Keratinocyte (primary cell): ENCODE results near the gene MON2. TPM values are rescaled to one million over a fixed set of nuclear protein-coding genes. Genes with fewer than 3 reads are reported as not detected.

ENCODE experiments used
- DNase-seq: peaks from one replicate; pipeline ENCODE4 v3.0.0-alpha.2; 2011; ENCODE audit warnings: low read depth, missing footprints, low spot score
- FAIRE-seq: peaks from 2 replicates; lab custom pipeline; 2011; peaks lifted over from hg19 to GRCh38; lab: Jason Lieb, UNC
- H2AFZ ChIP-seq: 2 replicates; pipeline ENCODE4 v1.6.0; 2012; ENCODE audit warnings: low read length, control low read depth, inconsistent platforms; ENCODE audit not compliant: control insufficient read depth
- H3K27ac ChIP-seq: 2 replicates; pipeline ENCODE4 v1.5.1; 2011; ENCODE audit warnings: low read length; ENCODE audit not compliant: control insufficient read depth, insufficient read depth
- H3K27me3 ChIP-seq: 3 replicates; pipeline ENCODE4 v1.6.0; 2011; ENCODE audit warnings: low read length; ENCODE audit not compliant: control insufficient read depth, insufficient read depth; ENCODE audit errors: extremely low read depth
- H3K36me3 ChIP-seq, 2 experiments: 2 replicates in 1 of 2; 3 replicates in 1 of 2; pipeline ENCODE4 v1.5.1; 2011; ENCODE audit warnings: low read length in 2 of 2, mild to moderate bottlenecking in 1 of 2; ENCODE audit not compliant: control insufficient read depth in 2 of 2, insufficient read depth in 2 of 2; ENCODE audit errors: extremely low read depth in 1 of 2
- H3K4me1 ChIP-seq: 3 replicates; pipeline ENCODE4 v1.5.1; 2011; ENCODE audit warnings: low read length; ENCODE audit not compliant: control insufficient read depth, insufficient read depth; ENCODE audit errors: extremely low read depth
- H3K4me2 ChIP-seq: 3 replicates; pipeline ENCODE4 v1.6.0; 2011; ENCODE audit warnings: low read depth, low read length; ENCODE audit not compliant: control insufficient read depth, insufficient read depth; ENCODE audit errors: extremely low read depth
- H3K4me3 ChIP-seq, 3 experiments: fragments of 200-600 bp in 1 of 3; sonication (generic) in 1 of 3; 2 replicates in 2 of 3; 3 replicates in 1 of 3; pipeline ENCODE4 v1.5.1; 2011 to 2016; ENCODE audit warnings: low read length in 3 of 3, mild to moderate bottlenecking in 3 of 3, control low read depth in 2 of 3, inconsistent platforms in 1 of 3, low read depth in 1 of 3, mixed read lengths in 1 of 3, mixed run types in 1 of 3, moderate library complexity in 1 of 3; ENCODE audit not compliant: control insufficient read depth in 2 of 3, insufficient read depth in 2 of 3; ENCODE audit errors: extremely low read depth in 1 of 3
- H3K79me2 ChIP-seq: 2 replicates; pipeline ENCODE4 v1.6.0; 2012; ENCODE audit warnings: low read length; ENCODE audit not compliant: control insufficient read depth, insufficient read depth
- H3K9ac ChIP-seq: 3 replicates; pipeline ENCODE4 v1.6.0; 2011; ENCODE audit warnings: low read length; ENCODE audit not compliant: control insufficient read depth, insufficient read depth; ENCODE audit errors: extremely low read depth
- H3K9me1 ChIP-seq: 3 replicates; pipeline ENCODE4 v1.6.0; 2011; ENCODE audit warnings: low read length; ENCODE audit not compliant: control insufficient read depth, insufficient read depth; ENCODE audit errors: extremely low read depth
- H3K9me3 ChIP-seq: 2 replicates; pipeline ENCODE4 v1.5.1; 2012; ENCODE audit warnings: low read depth, low read length; ENCODE audit not compliant: control insufficient read depth
- H4K20me1 ChIP-seq: 3 replicates; pipeline ENCODE4 v1.6.0; 2011; ENCODE audit warnings: low read length; ENCODE audit not compliant: control insufficient read depth, insufficient read depth; ENCODE audit errors: extremely low read depth
- CTCF ChIP-seq, 3 experiments: IDR thresholded peaks in 1 of 3; conservative IDR thresholded peaks in 1 of 3; optimal IDR thresholded peaks in 1 of 3; 2 replicates in 2 of 3; 3 replicates in 1 of 3; pipeline versions ENCODE3 to v1.5.1; 2011; ENCODE audit warnings: low read length in 3 of 3, mild to moderate bottlenecking in 3 of 3, moderate library complexity in 2 of 3, control low read depth in 1 of 3, inconsistent platforms in 1 of 3; ENCODE audit not compliant: insufficient read depth in 2 of 3; ENCODE audit errors: extremely low read depth in 1 of 3
- EZH2 ChIP-seq: IDR thresholded peaks from one replicate; pipeline ENCODE4 v1.6.1; 2012; ENCODE audit warnings: inconsistent platforms, mild to moderate bottlenecking, low read length, moderate library complexity
- dilution Hi-C: fragments of 300-500 bp; cut with MboI; formaldehyde crosslinking; loops from one replicate; pipeline ENCODE4 v1.7.0; 2020; ENCODE audit warnings: low sequenced_read_pairs; ENCODE audit not compliant: extremely low pct_ligation_motif_present
- polyA plus RNA-seq, 5 experiments: library from polyadenylated mRNA; depleted of rRNA in 3 of 5; stranded (reverse) in 3 of 5; stranded (forward) in 1 of 5; unstranded in 1 of 5; fragments of >200 nt; gene quantifications; 1 replicate in 1 of 5; 2 replicates in 3 of 5; 3 replicates in 1 of 5; pipeline versions ENCODE4 v1.2.1 to v1.2.3, GENCODE V29; 2011 to 2012; ENCODE audit warnings: missing spikeins in 2 of 5, low read depth in 1 of 5, low replicate concordance in 1 of 5

MON2 gene
- polyA plus RNA-seq, 1 donor (not counting 4 experiments of a cell fraction or from before 2014, with no cell fraction given) = 18.5 TPM

GRCh38 chr12:62601765-62602164 lies 135.1 kb downstream of the MON2 start:
- Histone ChIP-seq H3K9me1 (no peaks in the 10 kb centered on the region), H3K9me3 (no peaks in the 10 kb centered on the region), H3K27me3 (no peaks in the 10 kb centered on the region), H3K9ac (peak overlapping the region; percentile 99), H3K79me2 (peaks cover 33% of the 10 kb centered on the region), H3K4me3 (peak overlapping the region in 2 of 3 experiments; percentile 75 to 95), H3K36me3 (no peaks in the 10 kb centered on the region), H4K20me1 (no peaks in the 10 kb centered on the region), H3K4me2 (peak overlapping the region; percentile 92), H3K4me1 (peaks cover 16% of the 10 kb centered on the region), H3K27ac (peak overlapping the region; percentile 95), H2AFZ (no peak overlapping the region)
- dilution Hi-C loops = loop anchor here (25.0 kb wide), 1 partner anchor 186 kb away; no protein-coding TSS in a partner anchor
- TF ChIP-seq CTCF (optimal IDR thresholded peaks at IDR 0.05 in 1 of 3, IDR thresholded peaks at IDR 0.05 in 1 of 3, conservative IDR thresholded peaks at IDR 0.05 in 1 of 3; ENCODE audit: extremely low read depth in 1 of 3, insufficient read depth in 2 of 3, low read length in 3 of 3) = no peak
- no peak for TF ChIP-seq EZH2
- no peak for FAIRE-seq
- DNase-seq = no peak

GRCh38 chr12:62602255-62603060 lies 135.8 kb downstream of the MON2 start:
- Histone ChIP-seq H3K27me3 (no peaks in the 10 kb centered on the region), H3K9ac (peak overlapping the region; percentile 99), H3K9me1 (no peaks in the 10 kb centered on the region), H3K79me2 (peaks cover 34% of the 10 kb centered on the region), H3K4me2 (peak overlapping the region; percentile 92), H3K27ac (peak overlapping the region; percentile 95), H3K9me3 (no peaks in the 10 kb centered on the region), H2AFZ (peak overlapping the region; percentile 85), H3K4me3 (peak overlapping the region; percentile 71 to 95 (median 75)), H3K4me1 (peaks cover 16% of the 10 kb centered on the region), H3K36me3 (no peaks in the 10 kb centered on the region), H4K20me1 (no peaks in the 10 kb centered on the region)
- dilution Hi-C loops = loop anchor here (25.0 kb wide), 1 partner anchor 185 kb away; no protein-coding TSS in a partner anchor
- no peak for FAIRE-seq
- DNase-seq = peak; percentile 30
- TF ChIP-seq EZH2 (no peak), CTCF (optimal IDR thresholded peaks at IDR 0.05 in 1 of 3, IDR thresholded peaks at IDR 0.05 in 1 of 3, conservative IDR thresholded peaks at IDR 0.05 in 1 of 3; ENCODE audit: extremely low read depth in 1 of 3, insufficient read depth in 2 of 3, low read length in 3 of 3) (no peak)
